Measurements from ENCODE around the gene YJEFN3.

Gene YJEFN3, protein sequence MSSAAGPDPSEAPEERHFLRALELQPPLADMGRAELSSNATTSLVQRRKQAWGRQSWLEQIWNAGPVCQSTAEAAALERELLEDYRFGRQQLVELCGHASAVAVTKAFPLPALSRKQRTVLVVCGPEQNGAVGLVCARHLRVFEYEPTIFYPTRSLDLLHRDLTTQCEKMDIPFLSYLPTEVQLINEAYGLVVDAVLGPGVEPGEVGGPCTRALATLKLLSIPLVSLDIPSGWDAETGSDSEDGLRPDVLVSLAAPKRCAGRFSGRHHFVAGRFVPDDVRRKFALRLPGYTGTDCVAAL

DNA sequence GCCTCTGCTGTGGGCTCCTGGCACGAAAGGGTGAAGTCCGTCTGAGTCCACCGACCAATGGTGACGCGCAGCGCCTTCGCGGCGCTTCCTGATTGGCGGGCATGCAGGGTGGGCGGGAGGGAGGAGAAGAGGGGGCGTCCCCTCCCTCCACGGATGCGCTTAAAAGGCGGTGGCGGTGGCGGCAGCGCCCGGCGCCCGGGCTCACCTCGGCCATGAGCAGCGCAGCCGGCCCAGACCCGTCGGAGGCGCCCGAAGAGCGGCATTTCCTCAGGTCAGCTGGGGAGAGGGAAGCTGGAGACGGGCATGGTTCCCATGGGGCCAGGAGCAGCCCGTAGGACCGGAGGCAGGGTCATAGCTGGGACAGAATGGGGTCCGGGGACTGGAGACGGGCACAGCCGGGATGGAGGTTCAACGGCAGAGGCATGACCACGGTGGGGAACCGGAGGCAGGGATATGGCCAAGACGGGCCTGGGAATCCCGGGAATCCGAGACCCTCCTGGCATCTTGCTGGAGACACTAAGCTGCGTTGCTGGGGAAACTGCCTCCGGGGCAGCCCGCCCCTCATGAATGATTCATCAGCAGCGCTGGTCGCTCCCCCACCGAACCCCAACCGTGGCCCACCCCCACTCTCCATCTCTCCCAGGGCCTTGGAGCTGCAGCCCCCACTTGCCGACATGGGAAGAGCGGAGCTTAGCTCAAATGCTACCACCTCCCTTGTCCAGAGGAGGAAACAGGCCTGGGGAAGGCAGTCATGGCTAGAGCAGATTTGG, at the start of gene YJEFN3:
Gene YJEFN3, plus strand, starts transcription at position 191 of the 770 bp plus-strand sequence. Its CDS starts 22 bp downstream, at position 213.
- DNase-seq: no peak

DNA sequence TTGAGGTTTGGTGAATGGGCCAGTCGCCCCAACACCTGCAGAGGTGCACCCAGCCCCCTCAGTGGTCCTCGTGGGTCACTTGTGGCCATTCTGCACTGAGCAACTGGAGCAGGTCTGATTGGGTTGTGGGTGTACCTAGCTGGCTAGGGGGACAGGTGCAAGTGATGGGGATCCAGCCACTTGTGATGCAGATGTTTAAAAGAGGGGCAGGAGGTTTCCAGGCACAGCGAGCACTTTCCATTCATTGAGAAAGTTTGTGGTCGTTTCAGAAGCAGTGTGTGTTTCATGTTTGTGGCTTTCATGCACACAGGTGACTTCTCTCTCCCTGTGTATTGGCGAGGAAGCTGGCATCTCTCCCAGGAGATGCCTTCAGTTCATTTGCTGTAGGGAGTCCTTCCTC, 48.0 kb upstream of the YJEFN3 start:
- no peak for DNase-seq

DNA sequence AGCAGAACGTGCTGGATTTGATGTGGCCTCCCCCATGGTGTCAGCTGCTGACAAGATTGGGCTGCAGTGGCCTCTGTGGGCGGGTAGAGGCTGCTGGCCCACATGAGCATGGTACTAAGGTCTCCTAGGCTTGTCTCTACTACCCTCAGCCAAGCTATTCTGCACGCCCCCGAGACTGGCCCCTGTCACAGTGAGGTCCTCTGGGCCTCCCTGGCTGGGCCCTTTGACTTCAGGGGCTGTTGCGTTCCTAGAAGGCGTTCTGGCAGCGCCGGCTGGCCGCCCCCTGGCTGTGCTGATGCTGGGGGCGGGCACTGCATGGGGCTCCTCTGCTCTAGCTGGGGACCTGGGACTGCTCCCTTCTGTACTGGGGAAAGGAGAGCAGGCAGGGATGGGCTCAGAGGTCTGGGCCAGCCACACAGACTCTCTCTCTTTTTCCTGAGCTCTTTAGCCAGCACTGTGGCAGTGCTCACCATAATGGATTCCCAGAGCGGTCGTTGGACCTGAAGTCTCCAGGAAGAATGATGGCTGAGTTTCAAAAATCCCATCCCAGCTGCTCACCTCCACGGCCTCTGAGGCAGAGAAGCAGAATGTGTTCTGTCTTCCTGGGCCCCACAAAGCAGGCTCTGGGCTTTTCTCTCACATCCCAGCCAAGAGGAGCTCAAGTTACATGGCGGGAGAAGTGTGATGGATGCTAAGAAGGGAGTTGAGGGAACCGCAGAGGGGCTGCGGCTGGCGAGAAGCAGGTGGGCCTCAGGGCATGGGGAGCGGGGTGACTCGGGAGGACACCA, 45.7 kb upstream of the YJEFN3 start:
- no peak for DNase-seq

DNA sequence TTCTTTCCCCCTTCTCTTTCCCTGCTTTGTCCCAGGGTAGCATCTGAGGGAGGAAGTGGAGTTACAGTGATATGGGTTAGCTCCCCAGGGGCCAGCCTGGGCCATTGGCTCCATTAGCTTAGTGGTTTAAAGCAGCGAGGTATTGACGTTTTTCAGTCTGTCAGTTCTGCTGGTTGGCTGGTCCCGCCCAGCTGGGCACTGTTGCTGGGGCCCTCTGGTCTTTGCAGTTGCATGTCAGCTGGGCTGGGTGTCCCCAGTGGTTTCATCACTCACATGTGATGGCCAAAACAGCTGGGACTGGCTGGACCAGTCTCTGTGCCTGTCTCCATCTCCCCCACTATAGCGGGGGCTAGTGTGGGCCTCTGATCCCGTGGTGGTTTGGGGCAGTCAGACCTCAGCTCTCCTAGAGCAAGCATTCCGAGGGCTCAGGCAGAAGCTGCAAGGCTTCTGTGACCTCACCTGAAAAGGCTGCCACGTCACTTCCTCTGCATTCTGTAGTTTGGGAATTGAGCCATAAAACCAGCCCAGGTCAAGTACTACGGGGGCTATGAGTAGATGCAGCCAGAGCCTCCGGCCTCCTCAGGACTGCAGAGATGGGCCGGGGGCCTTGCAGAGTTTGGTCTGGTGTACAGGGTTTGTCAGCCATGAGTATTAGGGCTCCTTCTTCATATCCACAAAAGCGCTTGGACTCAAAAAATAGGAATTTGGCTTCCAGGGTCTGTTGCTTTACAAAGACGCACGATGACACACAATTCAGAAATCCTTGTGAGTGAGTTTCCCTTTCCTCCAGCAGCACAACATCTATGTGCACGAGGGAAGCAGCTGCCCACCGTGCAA, 43.3 kb upstream of the YJEFN3 start:
- no peak for DNase-seq

DNA sequence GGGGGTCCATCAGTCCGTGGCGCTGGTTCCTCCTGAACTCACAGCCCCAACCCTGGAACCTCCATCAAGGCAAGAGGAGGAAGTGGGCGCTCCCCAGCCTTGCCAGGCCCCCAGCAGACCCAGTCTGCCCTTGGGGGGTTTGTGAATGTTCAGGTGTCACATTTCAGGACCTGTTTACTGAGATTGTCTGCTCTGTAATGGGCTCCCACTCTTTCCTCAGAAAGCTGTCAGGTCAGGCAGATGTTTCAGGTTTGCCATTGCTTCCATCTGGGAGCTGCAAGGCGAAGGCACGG, 42.8 kb upstream of the YJEFN3 start:
- no peak for DNase-seq

DNA sequence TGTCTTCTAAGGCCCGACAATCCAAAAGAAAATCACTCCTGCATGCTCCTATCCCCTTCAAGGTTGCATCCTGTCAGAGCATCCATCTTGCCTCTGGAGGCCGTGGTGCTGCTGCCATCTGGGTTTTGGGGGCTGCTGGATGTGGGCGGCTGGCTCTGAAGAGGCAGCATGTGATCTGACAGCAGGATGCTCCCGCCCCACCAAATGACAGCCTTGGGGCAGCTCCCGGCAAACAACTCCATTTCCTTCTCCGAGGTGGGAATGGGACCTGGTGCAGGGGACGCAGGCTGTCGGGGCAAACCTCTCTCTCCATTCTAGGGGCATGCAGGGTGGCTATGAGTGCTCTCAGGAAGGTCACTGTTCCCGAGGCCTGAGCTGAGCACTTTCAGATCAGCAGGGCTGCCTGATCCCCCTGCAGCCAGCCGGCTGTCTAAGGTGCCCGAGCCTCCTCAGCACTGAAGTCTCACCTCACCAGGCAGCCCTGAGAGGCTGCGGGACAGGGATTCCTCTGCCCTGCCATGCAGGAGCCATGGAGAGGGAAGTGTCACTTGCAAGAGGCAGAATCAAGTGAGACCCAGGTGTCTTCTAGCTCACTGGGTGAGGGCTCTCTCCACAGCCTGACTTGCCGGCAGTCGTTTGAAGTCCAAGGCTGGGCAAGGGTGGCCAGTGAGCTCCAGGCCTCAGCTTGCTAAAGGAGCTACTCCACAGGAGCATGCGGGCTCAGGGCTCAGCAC, 42.2 kb upstream of the YJEFN3 start:
- no peak for DNase-seq

DNA sequence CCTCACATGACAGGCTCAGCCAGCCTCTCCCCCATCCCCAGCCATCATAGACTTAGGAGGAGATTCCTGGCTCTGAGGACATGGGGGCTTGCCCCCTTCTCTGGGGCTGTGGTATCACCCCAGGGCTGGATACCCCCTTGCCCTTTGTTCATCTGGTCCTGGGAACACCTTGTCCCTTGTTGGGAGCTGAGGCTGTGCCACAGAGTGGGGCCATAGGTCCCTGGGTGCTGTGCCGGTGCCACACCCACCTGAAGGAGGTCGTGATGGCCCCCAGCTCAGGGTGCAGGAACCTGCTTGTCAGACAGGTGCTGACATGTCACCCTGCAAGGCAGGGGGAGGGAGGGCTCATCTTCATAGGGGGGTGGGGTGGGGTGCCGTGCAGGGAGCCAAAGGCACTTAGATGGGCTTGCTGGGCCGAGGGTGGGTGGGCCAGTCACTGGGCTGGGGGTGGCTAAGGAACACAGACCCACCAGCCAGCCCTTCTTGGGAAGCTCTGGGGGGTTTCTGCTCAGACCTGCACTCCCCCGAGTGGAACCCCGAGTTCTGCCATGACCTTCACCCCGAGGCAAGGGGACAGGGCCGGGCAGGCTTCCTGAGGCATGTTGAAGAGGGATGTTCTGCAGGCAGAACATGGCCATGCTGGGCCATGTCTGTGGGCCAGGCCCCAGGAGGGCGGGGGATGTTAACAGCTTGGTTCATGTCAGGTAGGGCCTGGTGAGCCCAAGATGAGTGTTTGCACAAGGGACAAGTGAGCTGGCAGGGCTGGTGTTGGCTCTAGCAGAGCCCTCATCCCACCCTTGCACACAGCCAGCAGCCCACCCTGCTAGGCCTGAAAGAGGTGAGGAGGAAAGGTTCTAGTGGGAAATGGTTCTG, 41.4 kb upstream of the YJEFN3 start:
- DNase-seq: no peak

DNA sequence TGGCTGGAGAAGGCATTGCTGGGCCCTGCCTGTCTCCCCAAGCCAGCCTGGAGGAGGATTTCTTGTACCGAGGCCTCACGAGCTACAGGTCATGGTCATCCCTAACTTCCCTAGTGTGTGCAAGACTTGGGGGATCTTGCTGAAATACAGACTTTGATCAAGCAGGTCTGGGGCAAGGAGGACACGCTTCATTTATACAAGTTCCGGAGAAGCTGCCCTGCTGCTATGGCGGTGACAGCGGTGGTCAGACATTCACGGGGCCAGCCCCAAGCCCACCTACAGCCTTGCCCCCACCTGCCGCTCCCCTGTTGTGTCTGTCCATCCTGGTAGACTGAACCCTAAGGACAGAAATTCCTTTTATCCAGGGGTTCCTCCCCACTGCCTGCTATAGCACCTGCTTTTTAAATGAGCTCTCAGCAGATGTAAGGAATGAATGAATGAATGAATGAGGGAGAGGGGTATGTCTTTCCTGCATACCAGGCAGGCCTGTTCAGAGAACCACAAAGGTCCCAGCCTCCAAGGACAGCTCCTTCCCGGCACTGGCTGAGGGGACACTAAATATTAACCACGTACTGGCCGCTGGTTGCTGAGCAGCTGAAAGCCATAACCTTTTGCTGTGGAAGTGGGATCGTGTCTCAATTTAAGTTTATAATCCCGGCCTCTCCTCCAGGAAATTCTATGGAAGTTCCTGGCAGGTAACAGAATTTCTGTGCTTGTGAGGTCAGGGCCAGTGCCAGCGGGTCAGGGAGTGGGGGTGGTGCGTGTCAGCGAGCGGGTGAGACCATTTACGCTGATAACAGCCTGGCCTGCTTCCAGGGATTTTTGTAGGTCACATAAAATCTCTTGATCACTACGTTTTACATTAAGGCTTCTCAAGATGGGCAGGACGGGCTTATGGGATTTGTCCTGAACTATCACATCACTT, 40.5 kb upstream of the YJEFN3 start:
- DNase-seq: no peak

DNA sequence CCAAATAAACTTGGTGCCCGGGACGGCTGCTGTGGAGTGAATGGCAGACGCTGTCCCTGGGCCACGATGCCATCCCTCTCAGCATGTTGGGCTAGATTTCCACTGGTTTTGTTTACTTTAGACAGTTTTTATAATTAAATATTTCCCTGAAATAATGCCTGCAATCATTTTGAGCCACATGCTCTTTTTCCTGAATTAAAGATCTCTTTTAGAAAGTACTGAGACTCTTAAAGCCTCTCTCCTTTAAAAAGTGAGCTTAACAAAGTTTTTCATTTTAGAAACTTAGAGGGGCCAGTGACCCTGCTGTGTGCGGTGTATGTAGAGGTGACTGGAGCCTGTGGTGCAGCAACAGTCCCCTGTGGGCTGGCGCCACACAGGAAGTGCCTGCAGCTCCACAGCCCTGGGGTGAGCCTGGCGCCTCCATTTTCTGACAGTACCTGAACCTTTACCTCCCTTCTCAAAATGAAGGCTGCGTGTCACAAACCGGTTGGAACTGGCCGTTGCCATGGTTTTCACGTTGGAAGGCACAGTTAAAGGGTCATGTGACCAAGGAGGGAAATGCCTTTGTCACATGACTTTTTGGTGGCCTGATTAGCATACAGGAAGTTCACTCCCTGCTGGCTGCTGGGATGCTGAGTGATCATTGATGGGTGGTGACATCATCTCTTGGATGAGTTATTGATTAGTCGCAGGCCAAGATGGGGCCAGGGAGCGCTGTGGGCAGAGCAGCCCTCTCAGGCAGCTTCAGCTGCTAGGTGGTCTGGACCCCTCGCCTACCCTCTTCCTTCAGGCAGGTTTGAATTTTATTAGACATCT, 39.6 kb upstream of the YJEFN3 start:
- DNase-seq: peak; percentile 72

DNA sequence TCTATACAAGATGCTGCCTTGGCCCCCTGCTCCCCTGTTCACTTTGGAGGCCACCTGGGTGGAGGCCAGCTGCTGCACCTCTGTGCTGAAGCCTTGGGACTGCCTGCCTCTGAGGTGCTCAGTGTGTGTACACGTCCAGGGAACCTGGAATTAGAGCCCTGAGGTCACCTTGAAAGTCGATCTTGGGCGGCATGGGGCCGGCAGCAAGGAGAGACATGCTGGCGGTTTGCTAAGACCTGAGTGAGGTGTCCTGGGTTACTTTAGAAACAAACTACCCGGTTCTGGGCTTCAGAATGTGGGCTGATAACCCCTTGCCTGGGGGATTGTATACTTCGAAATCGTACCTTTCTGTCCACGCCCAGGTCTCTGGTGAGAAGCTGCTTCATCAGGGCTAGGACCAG, 38.9 kb upstream of the YJEFN3 start:
- no peak for DNase-seq

DNA sequence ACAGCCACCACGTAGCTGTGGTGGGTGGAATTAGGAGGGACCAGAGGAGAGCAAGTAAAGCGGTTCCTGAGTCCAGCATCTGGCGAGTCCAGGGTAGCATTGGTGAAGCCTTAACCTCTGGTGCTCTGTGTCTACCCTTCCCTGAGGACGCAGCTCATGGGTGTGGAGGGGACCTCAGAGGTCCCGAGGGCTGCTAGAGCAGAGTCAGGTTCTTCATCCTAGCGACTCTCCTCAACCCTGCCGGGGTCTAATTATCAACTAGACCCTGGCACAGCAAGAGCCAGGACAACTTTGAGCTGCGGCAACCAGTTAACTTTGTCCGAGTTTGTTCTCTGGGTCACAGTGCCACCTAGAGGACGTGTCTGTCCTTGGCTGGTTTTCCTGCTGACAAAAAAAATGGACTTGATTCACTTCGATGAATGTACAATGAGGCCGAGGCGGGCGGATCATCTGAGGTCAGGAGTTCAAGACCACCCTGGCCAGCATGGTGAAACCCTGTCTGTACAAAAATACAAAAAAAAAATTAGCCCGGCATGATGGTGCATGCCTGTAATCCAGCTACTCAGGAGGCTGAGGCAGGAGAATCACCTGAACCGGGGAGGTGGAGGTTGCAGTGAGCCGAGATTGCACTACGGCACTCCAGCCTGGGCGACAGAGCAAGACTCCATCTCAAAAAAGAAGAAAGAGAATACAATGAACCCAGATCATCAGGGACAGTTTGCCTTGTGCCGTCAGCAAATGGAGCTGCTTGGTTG, 38.3 kb upstream of the YJEFN3 start:
- peak; percentile 77 for DNase-seq

DNA sequence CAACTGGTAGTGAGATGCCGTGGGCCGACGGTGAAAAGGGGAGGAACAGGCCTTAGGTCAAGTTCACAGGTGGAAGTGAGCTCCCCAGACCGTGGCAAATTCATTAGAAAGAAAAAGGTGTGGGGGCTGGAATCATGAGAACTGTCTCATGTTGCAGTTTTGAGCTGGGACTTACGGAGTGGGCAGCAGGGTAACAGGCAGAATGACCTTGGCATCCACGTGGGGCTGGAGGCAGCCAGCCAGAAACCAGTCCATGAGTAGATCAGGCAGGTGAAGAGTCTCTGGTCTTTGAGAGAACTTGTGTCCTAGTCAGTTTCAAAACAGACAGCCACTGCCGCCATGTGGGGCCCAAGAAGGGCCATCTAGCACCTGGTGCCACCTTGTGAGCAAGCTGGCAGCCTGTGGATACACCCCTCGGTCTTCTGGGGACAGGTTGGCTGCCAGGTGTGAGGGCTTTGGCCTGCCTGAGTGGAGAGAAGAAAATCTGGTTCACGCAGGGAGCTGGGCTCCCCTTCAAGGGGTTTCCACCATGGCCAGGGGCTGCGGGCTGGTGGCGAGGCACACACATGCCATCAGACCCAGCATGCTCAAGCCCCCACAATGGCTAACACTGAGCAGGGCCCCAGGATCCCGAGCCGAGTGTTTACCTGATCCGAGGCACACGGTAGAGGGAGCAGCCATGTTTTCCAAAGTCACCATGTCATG, 37.2 kb upstream of the YJEFN3 start:
- DNase-seq: no peak

DNA sequence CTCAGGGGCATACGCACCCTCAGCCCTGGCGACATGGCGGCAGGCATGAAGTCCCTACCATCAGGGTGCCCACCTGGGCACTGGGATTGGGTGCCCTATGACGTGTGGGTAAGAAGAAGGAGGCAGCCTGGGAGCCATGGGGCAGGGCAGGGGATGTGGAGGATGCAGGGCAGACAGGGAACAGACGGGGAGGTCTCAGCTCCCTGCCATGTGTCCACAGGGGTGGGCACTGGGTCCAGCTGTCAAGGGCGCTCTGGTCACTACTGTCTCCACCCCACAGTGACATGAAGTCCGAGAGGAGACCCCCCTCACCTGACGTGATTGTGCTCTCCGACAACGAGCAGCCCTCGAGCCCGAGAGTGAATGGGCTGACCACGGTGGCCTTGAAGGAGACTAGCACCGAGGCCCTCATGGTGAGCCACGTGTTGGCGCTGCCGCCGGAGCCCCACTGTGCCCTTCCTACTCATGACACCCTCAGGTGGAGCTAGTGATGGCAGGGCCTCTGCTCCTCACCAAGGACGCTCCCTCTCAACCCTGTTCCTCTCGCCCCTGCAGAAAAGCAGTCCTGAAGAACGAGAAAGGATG, 36.6 kb upstream of the YJEFN3 start:
- DNase-seq: no peak

DNA sequence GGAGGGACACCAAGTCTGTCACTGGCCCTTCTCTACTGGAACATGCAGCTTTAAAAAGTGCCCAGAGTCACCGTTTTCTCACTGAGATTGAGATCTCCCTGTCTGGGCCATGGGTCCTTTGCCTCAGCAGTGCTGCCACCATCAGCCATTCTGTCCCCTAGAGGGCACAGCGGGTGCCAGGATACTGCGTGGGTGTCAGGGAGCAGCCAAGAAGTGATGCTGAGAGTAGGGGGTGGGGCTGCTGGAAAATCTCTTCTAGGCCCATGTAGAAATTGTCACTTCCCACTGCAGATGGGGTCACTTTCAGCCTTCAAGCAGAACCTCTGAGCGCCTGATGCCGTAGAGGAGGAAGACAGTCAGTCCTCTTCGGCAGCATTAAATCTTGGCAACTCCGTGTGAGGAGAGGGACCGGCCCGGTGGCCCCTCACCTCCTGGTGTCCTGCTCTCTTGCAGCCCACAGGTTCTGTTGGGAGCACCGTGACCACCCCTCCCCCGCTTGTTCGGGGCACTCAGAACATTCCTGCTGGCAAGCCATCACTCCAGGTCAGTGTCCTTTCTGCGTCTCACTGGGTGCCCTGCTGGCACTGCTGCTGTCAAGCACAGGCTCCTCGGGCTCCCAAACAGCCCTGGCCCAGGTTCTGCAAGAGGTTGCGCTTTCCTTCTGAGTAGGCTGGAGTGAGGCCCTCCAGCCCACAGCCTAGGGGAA, 34.7 kb upstream of the YJEFN3 start:
- no peak for DNase-seq

DNA sequence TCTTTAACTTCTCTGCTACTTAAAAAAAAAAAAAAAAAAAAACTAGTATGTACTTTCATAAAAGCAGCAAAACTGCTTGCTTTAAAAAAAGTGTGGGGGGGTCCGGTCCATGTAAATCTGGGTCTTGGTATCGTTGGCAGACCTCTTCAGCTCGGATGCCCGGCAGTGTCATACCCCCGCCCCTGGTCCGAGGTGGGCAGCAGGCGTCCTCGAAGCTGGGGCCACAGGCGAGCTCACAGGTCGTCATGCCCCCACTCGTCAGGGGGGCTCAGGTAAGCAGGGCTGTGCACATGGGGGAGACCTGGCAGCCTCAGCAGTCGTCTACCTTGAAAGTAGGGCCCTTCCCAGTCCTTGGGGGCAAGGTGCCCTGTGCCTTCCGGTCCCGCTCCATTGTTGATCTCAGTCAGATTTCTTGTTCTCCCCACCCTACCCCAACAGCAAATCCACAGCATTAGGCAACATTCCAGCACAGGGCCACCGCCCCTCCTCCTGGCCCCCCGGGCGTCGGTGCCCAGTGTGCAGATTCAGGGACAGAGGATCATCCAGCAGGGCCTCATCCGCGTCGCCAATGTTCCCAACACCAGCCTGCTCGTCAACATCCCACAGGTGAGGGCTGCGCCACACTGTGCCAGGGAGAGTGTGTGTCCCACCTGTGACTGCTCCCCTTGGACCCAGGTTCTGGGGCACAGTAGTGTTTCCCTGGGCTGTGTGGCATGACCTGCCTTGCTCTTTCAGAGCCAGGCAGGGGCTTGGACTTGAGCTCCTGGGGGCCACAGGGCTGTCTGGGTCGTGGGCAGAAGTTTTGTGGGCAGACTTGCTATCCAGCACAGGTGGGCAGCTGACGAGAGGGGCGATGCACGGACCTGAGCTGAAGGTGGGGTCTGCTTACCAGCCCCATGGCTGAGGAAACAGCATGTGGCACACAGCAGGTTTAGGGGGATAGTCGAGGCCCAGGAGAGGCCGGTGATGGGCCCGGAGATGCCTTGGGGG, 32.8 kb upstream of the YJEFN3 start:
- DNase-seq: no peak

Data from activated T-cell treated with anti-CD3 and anti-CD28 coated beads for 4 hours (primary cell).